ENCODE data around the gene ZRSR2.

DNA sequence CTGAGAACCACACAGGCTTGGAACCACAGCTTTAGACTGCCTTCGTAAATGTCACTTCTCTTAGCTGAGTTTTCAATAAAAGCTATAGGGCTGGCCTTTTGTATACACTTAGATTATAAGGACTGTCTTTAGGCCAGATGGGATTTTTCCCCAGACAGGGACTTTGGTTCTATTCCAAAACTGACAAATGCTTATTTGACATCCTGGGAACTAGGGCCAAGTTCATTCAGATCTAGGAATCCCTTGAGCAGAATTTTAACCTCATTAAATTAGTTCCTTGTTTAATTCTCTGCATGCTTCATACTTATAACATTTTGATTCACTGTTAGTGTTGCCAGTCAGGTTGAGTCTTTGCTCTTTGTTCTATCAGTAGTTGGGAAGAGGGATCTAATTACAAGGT, 23.1 kb downstream of the ZRSR2 start:
- TF ChIP-seq CTCF (IDR thresholded peaks at IDR 0.05) (no peak), POLR2A (IDR thresholded peaks at IDR 0.05) (no peak)

All from heart left ventricle (tissue), 13 donors.